NCI-H2107 (cell line): ENCODE results near the gene GNA15.

ENCODE experiments used
- DNase-seq: peaks from one replicate; lab custom pipeline; 2025; lab: John Stamatoyannopoulos, UW

Gene GNA15

DNA sequence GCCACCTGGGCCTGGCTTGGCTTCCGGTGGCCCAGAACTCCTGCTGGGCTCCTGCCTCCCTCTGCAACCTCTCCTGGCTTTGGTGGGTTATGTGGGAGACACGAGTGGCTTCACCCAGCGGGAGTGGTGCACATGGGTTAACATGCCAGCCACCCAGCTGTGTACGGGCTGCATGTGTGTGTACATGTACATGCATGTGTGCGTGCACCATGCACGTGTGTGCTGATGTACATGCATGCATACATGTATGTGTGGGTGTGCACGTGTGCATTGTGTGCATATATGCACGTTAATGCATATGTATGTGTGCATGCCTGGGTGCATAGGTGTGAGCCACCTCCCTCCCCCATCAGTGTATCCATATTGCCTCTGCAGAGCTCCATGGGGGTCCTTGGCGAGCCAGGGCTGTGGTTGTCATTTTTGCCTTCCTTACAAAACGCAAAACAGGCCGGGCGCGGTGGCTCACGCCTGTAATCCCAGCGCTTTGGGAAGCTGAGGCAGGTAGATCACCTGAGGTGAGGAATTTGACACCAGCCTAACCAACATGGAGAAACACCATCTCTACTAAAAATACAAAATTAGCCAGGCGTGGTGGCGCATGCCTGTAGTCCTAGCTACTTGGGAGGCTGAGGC is 29.2 kb upstream of the GNA15 start:
- DNase-seq, result no peak

DNA sequence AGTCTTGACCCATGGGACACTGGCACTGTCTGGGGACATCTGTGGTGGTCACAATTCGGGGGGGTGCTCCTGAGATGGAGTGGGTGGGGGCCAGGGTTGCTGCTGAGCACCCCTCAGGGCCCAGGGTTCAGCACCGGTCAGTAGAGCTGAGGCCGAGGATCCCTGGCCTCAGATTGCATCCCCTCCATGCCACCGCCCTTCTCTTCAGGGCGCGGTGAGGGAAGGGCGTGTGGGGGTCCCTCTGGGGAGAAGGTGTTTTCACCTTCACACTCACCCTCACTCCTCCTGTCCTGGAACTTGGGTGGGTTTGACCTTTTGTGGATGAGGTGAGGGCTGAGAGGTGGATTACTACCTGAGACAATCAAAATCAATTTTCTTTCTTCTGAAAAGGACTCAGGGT is 28.2 kb upstream of the GNA15 start:
- no peak for DNase-seq

GRCh38 chr19:3108775-3109174 is 27.1 kb upstream of the GNA15 start:
- no peak for DNase-seq

GRCh38 chr19:3109491-3109890 is 26.3 kb upstream of the GNA15 start:
- no peak for DNase-seq

DNA sequence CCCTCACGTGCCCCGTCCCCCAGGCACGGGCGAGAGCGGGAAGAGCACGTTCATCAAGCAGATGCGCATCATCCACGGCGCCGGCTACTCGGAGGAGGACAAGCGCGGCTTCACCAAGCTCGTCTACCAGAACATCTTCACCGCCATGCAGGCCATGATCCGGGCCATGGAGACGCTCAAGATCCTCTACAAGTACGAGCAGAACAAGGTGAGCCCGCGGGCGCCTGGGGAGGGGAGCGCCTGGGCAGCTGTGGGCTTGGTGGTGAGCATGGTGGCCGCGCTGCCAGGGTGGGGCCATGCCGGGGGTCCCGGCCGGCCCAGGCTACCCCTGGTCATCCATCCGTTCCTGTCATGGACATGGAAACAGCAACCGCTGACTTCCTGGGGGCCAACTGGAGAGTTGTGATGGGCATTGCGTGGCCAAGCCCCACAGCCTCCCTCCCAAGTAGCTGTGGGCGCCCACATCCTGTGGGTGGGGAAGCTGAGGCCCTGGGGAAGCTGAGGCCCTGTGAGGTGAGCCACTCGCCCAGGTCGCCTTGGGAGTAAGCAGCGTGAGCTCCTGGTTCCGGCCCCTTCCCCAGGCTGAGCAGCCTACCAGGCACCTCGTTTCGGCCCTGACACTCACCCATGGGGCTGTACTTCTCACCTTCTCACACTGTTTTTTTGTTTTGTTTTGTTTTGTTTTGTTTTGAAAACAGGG is 25.6 kb upstream of the GNA15 start:
- no peak for DNase-seq

DNA sequence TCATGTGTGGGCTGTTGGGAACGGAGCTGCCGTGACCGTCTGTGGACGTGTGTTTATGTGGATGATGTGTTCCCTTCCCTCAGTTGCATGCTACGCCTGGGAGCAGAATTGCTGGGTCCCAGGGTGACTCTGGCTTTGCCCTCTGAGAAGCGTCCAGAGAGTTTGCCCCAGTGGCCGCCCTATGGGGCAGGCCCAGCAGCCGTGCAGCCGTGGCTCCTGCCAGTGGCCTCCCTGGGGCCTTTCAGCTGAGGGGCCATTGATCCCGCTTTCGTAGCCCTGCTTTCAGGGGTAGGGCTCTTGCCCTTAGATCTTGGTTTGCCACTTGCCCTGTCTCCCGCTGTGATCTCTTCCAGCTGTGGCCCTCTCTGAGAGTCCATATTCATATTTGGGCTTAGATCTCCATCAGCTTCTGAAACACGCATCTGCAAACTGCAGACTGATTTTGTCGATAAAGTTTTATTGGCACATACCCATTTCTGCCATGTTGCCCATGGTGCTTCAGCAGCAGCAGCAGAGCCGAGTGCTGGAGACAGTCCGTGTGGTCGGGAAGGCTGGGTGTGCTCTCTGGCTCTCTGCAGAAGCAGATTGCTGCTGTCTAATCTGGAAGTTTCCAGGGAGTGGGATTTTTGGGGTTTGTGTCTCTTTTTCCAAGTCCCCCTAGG is 24.1 kb upstream of the GNA15 start:
- DNase-seq, result no peak

GRCh38 chr19:3112375-3113099 is 23.3 kb upstream of the GNA15 start:
- no peak for DNase-seq

DNA sequence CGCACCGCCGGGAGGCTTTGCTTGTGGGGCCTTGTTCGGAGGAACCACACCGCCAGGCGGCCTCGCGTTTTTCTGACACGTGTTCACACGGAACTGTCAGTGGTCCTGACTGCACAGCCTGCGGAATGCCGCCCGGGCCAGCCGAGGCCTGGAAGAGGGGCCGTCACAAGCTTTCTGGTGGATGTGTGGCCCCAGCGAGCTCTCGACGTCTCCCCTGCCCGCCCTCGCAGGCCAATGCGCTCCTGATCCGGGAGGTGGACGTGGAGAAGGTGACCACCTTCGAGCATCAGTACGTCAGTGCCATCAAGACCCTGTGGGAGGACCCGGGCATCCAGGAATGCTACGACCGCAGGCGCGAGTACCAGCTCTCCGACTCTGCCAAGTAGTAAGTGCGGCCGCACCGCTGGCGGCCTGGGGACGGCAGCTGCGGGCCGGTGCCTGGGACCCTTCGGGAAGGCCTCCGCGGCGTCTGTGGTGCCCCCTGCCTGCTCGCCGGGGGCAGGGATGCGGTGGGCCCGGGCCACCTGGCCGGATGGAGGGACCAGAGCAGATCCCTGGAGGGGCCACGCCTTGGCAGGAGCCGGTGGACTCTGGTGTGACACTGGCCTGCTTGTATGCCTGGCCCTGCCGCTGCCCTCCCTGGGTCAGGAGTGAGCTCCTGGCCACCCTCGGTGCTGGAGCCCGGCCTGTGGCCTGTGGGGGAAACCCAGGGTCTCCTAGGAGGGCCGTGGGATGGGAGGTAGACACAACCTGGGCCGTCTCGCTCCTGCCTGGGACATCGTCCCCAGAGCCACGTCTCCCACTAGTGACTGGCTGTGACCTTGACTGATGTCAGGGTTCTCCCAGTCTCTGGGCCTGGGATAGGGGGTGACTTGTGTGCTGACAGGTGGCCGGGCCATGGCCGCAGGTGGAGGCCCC is 22.5 kb upstream of the GNA15 start:
- DNase-seq, result no peak

DNA sequence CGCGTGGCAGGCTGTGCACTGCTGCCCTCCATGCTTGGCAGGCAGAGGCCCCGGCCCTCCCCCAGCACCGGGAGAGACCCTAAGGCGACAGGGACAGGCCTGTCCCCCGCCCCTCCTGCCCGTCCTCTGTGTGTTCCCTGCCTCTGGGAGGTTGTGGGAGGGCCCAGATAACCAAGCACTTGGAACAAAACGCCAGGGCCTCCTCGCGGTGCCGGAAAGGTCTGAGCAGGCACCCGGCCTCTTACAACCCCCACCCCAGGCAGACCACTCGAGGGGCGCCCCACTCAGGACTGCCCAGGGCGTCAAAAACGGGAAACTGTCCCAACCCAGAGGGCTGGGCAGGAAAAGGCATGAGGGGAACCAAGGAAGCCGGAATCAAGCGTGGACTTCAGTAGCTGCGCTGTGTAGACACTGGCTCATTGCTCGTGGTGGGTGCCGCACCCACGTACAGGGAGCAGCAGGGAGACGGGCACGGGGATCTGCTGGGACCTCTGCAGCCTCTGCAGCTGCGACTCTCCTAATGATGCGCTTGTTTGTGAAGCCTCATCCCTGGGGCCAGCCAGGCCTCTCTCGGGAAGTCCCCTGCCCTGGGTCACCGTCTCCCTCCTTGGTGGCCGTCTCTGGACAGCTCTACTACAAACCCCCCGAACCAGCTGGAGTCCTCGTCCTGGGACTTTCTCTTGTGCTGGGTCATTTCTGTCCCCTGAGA is 21.7 kb upstream of the GNA15 start:
- DNase-seq, result no peak

DNA sequence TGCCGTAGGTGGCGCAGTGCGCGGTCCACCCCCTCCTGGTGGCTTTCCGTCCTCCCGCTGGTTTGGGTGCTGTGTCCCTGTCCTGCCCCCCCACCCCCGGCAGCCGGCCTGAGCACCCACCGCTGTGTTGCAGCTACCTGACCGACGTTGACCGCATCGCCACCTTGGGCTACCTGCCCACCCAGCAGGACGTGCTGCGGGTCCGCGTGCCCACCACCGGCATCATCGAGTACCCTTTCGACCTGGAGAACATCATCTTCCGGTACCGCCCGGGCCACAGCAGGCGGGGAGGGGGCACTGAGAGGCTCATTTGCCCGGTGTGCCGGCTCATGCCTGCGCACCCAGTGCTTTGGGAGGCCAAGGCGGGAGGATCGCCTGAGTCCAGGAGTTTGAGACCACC is 21.0 kb upstream of the GNA15 start:
- no peak for DNase-seq

DNA sequence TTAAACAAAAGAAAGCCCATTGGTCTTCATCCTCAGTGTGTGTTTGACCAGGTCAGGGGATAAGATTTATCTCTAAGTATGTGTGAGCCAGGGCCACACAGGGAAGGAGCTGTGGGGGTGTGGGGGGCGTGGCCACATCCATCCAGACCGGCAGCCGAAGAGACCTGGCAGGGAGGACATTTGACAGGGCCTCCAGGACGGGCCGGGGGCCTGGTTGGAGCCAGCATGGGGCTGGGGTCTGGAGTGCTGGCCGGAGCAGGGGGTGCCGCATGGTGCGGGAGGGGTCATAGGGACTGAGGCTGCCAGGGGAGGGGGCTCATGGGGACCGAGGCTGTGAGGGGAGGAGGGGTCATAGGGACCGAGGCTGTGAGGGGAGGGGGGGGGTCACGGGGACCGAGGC is 20.4 kb upstream of the GNA15 start:
- no peak for DNase-seq

- DNase-seq, result no peak
These were observed 19.8 kb upstream of the GNA15 start for GRCh38 chr19:3115916-3116602.

DNA sequence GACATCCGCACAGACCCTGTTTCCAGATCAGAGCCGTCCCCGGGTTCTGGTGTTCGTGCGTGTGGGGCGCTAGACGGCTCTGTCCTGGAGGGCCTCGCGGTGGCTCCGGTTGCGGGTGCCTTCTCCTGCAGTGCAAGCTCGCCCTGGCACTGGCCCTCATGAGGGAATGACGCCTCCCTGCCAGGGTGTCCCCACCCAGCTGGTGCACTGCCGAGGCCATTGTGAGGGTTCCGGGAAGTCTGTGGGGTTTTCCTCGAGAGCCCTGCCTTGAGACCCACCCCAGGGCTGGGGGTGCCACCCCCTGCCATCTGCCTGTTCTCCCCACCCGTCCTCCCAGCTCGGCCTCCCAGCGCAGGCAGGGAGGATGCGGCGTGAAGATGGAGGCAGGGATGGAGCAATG is 19.2 kb upstream of the GNA15 start:
- DNase-seq, result no peak

DNA sequence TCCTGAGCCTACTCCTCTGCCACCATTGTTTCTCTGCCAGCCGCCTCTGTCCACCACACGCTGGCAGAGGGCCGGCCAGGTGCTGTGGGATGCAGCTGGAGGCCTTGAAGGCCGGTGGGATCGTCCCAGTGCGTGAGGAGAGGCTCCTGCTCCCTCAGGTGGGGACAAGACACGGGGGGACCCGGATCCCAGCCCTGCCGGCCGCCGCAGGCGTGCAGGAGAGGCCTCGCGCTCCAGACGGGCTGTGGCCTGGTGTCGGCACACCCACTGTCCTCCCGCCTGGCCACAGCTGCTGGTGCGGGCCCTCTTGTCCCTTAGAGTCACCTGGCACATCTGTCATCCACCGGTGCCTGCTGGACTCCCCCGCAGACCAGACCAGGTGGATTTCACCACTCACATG is 18.1 kb upstream of the GNA15 start:
- DNase-seq, result no peak

DNA sequence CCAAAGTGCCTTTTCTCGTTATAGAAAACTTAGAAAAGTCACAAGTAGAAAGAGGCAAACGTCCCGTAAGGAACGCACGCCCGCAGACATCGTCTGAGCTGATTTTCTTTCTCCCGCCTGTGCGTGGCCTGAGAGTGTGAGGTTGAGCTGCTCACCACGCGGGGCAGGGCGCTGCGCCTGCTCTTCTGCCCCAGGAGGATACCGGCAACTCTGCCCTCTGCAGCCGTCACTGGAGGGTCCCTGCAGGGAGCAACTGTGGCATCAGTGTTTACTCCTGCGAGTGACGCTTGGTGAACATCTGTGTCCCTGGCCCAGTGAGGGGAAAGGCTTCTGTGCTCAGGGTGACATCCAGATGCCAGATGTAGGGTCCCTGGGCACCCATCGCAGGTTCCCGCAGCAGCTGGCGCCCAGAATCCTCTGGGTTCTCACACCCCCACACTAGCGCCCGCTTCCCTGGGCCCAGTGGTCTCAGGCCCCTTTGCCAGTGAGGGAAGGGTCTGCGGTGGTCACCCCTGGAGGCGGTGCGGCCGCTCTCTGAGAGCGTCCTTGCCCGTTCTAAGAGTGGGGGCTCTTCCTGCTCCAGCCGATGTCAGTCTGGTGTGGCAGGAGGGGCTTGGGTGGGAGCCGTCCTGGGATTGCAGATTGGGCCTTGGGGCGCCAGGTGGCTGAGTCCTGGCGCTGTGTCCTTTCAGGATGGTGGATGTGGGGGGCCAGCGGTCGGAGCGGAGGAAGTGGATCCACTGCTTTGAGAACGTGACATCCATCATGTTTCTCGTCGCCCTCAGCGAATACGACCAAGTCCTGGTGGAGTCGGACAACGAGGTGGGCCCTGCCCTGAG is 17.4 kb upstream of the GNA15 start:
- DNase-seq, result no peak

DNA sequence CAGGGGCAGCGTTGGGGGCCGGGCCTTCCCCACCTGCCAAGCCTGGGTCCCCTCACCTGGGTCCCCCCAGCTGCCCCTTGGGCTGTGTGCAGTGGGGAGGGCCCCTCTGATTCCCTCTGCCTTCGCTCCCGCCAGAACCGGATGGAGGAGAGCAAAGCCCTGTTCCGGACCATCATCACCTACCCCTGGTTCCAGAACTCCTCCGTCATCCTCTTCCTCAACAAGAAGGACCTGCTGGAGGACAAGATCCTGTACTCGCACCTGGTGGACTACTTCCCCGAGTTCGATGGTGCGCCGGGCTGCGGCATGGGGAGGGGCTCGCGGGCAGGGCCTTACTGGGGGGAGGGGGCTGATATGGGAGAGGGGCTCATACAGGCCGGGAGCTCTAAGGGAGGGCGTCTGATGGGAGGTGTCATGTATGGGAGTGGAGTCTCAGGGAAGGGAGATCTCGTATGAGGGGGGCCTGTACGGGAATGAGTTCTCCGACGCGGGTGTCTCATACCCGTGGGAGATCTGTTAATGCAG is 16.7 kb upstream of the GNA15 start:
- no peak for DNase-seq

DNA sequence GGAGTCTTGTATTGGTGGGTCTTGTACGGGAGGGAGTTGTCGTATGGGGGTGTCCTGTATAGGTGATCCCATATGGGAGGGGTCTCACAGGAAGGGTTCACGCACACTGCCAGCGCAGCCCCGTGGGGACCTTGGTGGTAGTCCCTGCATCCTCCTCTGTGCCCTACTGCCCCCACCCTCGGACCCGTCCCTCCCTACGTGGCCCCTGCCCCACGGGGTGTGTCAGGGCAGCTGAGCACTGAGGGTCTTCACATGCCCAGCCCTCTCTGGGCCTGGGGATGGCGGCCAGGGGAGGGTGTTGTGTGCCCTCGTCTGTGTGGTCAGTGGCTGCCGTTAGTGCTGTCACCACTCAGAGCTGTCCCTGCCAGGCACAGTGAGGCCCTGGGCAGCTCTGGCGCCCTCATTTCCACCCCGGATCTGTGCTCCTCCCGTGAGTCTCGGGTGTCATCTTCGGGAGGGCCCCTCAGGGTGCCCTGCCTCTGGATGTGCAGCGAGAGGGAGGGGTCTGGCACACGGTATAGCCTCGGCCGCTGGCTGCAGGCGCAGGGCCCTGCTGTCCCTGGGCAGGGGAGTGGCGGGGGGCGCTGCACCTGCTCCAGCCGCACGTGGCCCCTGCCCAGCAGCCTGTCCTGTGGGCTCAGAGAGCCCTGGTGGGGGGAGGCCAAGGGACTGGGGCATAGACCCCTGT is 16.0 kb upstream of the GNA15 start:
- no peak for DNase-seq

DNA sequence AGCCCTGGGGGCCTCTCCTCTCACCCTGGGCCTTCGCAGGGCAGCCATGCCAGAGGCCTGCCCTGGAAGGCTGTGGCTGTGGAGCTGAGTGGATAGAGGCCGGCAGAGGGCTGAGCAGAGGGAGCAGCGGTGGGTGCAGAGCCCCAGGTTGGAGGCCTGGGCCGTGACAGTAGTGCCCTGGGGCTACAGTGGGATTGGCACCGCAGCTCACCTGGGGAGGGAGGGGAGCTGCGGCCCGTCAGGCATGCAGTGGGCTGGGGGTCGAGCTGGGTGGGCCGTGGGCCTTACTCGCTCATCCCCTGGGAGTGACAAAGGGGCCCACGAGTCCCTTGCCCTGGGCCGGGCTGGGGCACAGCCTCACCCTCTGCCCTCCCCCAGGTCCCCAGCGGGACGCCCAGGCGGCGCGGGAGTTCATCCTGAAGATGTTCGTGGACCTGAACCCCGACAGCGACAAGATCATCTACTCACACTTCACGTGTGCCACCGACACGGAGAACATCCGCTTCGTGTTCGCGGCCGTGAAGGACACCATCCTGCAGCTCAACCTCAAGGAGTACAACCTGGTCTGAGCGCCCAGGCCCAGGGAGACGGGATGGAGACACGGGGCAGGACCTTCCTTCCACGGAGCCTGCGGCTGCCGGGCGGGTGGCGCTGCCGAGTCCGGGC is 15.1 kb upstream of the GNA15 start:
- no peak for DNase-seq
